GM12864 (cell line): ENCODE results near the gene COX6B1.
A peak's percentile ranks its signal among the peaks of the same experiment; 100 is the strongest.

Experiments
- DNase-seq: peaks from one replicate; pipeline ENCODE4 v3.0.0-alpha.2; 2011; ENCODE audit warnings: low read depth
- H3K4me3 ChIP-seq: 2 replicates; pipeline ENCODE4 v1.5.1; 2011; ENCODE audit warnings: mild to moderate bottlenecking, low read depth, low read length, control low read depth
- TF ChIP-seq, protein P1 (sequence below): IDR thresholded peaks from 2 replicates; pipeline ENCODE4 v1.5.1; 2011; ENCODE audit warnings: low read depth, mild to moderate bottlenecking, moderate library complexity, low read length, control low read depth, inconsistent platforms; ENCODE audit errors: missing control alignments

The COX6B1 gene

DNA sequence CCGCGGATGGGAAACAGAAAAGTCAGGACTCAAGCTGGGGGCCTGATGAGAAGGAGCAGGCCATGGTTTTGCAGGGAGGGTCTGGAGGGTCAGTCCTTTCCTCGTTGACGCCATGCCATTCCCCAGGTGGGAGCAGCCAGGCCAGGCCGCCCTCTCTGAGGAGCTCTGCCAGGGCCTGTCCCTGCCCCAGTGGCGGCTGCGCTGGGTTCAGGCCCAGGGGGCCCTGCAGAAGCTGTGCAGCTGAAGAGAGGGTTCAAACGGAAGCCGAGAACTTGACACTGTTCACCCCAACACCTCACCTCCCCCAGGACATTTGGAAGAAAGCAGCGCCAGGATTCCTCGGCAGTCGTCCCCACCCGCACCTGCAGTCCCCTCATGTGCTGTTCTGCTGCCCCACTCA, 25.4 kb upstream of the COX6B1 start:
- DNase-seq, result no peak
- TF ChIP-seq, protein P1, sequence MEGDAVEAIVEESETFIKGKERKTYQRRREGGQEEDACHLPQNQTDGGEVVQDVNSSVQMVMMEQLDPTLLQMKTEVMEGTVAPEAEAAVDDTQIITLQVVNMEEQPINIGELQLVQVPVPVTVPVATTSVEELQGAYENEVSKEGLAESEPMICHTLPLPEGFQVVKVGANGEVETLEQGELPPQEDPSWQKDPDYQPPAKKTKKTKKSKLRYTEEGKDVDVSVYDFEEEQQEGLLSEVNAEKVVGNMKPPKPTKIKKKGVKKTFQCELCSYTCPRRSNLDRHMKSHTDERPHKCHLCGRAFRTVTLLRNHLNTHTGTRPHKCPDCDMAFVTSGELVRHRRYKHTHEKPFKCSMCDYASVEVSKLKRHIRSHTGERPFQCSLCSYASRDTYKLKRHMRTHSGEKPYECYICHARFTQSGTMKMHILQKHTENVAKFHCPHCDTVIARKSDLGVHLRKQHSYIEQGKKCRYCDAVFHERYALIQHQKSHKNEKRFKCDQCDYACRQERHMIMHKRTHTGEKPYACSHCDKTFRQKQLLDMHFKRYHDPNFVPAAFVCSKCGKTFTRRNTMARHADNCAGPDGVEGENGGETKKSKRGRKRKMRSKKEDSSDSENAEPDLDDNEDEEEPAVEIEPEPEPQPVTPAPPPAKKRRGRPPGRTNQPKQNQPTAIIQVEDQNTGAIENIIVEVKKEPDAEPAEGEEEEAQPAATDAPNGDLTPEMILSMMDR, result no peak
- H3K4me3 ChIP-seq, result no peak overlapping the region

DNA sequence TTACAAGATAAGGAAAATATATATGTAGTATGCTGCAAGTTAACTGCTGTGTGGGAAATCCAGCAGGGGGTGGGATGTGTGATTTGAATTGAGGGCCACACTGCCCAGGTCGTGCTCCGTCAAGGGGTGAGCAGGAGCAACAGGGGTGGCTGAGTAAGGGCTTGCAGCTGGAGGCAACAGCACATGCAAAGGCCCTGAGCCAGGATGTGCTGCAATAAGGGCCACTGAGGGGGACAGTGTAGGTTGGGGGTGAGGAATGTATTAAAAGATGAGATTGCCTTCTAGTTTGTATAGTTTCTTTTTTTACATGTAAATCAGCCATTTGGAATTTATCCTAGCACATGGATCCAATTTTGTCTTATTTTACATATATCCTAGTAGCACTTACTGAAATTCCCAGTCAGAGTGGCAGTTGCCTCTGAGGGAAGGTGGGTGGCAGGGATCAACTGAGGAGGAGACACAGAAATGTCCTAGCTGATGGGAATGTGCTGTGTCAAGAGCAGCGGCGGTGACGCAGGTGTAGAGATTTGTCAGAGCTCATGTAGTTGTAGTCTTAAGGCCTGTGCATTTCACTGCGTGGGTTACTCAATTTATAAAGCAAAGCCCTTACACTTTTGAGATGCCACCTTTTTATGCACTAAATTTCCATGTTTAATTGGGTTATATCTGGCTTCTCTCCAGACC, 24.7 kb upstream of the COX6B1 start:
- H3K4me3 ChIP-seq, result no peak overlapping the region
- no peak for DNase-seq
- TF ChIP-seq, protein P1, result no peak

DNA sequence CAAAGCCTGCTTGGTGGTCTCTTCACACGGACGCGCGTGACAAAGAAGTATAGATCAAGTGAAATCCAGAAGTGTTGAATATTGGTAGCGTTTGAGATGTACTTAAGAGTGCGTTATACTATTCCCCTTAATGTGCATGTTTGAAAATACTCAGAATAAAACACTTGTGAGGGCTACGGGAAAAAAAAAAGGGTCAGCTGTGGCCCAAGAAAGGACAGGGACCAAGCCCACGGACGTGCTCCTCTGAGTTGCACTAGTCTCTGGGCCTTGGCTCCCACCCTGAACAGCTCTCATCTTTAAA, 19.9 kb upstream of the COX6B1 start:
- peak overlapping the region; percentile 69 for H3K4me3 ChIP-seq
- TF ChIP-seq, protein P1, result no peak
- no peak for DNase-seq

DNA sequence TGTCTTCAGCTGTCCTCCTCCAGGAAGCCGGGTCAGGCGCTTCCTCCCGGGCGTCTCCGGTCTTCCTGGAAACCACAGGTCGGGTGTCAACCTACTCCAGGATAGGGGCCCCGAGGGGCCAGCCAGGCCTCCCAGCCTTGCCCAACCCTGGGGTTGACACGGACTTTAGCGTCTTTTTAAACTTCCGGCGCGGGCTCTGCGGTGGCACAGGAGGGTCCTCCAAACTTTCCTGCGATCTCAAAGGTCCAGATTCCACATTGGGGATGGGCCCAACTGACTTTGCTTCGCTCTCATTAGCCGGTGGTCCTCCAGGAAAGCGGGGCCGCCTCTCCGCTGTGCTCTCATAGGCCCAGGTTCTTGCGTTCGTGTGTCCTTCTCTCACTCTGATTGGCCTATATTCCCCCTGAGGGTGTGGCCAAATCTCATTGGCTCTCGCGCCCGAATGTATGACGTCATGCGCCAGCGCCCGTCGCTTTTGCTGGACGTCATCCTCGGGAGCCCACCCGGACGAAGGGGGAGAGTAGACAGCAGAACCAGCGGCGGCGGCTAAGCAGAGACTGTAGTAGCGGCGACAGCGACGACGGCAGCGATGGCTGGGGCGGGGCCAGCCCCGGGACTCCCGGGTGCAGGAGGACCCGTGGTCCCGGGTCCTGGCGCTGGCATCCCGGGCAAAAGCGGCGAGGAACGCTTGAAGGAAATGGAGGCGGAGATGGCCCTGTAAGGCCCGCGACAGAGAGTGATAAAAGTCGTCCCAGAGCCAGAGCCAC, 19.4 kb upstream of the COX6B1 start, which contains the start of gene RBM42:
RBM42 (plus strand) TSS at position 472 of the 767 bp plus-strand sequence; CDS start at position 590, 118 bp downstream.
- TF ChIP-seq, protein P1, result no peak

DNA sequence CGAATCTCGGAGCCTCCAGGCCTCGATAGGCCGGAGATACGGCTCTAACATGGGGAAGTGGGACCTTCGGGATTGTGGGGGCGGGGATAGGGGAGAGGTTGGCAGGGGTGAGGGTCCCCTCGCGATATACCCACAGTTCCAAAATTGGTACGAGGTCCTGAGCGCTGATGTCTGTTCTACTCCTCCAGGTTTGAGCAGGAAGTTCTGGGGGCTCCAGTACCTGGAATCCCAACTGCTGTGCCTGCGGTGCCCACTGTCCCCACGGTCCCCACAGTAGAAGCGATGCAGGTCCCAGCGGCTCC, 18.8 kb upstream of the COX6B1 start:
- DNase-seq, result no peak
- TF ChIP-seq, protein P1, result no peak
- peak overlapping the region; percentile 69 for H3K4me3 ChIP-seq

More for the DNA sequence above, 19.4 kb upstream of the COX6B1 start, which contains the start of gene RBM42:
- DNase-seq, result peak; percentile 99
- H3K4me3 ChIP-seq, result peak within 1 kb of the TSS; percentile 69

DNA sequence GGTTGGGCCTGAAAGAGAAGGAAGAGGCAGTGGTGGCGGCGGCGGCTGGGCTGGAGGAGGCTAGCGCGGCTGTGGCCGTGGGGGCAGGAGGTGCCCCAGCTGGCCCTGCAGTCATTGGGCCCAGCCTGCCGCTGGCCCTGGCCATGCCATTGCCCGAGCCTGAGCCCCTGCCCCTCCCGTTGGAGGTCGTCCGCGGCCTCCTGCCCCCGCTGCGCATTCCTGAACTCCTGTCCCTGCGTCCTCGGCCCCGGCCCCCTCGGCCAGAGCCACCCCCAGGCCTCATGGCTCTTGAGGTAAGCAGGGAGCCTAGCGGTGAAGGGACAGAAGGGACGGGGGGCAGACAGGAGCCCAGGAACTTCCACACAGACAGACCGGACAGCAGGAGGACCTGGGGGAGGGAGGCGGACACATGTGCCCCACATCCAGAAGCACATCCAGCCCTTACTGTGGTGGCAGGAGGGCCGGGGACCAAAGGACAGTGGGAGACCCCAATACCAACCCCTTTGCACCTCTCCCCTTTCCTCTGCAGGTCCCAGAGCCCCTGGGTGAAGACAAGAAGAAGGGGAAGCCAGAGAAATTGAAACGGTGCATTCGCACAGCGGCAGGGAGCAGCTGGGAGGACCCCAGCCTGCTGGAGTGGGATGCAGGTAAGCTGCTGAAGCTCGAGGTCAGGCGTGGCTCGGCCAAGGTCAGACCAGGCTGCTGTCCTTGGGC, 14.2 kb upstream of the COX6B1 start:
- no peak for DNase-seq
- no peak overlapping the region for H3K4me3 ChIP-seq
- TF ChIP-seq, protein P1, result no peak
